Bronchial smooth muscle cell (primary cell): ENCODE measurements around the gene TMEM82. TPM values are rescaled to one million over a fixed set of nuclear protein-coding genes. Genes with fewer than 3 reads are reported as not detected.

Experiments
- total RNA-seq: library from RNA; depleted of rRNA; stranded (reverse); fragments of >200 nt; gene quantifications from 2 replicates; pipeline ENCODE4 v1.2.1, GENCODE V29; 2014

TMEM82 gene
- total RNA-seq: not detected in 2 replicates

DNA sequence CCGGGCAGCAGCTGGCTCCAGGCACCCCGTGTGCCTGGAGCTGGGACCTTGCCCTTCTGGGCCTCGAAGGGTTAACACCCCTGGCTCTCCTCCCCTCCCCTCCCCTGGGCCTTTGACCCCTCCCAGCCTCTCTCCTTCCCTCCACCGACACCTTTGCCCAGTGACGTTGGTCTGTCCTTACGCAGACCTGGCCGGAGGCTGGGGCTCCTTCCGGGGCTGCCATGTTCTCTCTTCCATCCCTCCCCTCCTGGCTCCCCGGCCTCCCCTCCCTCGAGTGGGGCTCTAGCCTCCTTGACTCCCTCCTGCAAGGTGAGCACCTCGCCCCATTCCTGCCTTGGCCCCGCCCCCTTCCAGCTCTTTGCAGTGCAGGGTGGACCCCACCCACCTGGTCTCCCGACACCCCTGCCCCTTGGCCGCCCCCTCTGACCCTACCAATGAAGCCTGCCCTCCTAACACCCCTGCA is at the start of gene TMEM82:
TSS of gene TMEM82 (plus strand) at position 161 of the 463 bp plus-strand sequence. CDS start at position 222, 61 bp downstream.

GRCh38 chr1:15736038-15736891 is 6.0 kb upstream of the TMEM82 start, which contains the start of gene SLC25A34:
TSS of gene SLC25A34 (plus strand) at chr1:15736258. CDS start at chr1:15736486, 228 bp downstream.

GRCh38 chr1:15758343-15758931 is 16.1 kb downstream of the TMEM82 start, which contains the start of gene FBLIM1:
TSS of gene FBLIM1 (plus strand) at chr1:15758795. CDS start at chr1:15764984, 6,189 bp downstream.

Other genes starting within 250 kb of the TMEM82 start
- 5.4 and 6.3 TPM in 2 replicates for gene CASP9, start 218.3 kb upstream of the TMEM82 start, total RNA-seq
- gene DNAJC16, start 215.7 kb upstream of the TMEM82 start, total RNA-seq: 7.9 and 8.4 TPM in 2 replicates
- gene AGMAT, start 157.4 kb upstream of the TMEM82 start, total RNA-seq: 0.26 and 0.79 TPM in 2 replicates
- 8.0 and 9.1 TPM in 2 replicates for gene DDI2, start 125.0 kb upstream of the TMEM82 start, total RNA-seq
- gene PLEKHM2, start 58.2 kb upstream of the TMEM82 start, total RNA-seq: 67.1 and 90.9 TPM in 2 replicates
- gene SLC25A34, start 6.2 kb upstream of the TMEM82 start, total RNA-seq: 0.16 and 0.52 TPM in 2 replicates
- 10.7 and 11.8 TPM in 2 replicates for gene FBLIM1, start 16.3 kb downstream of the TMEM82 start, total RNA-seq
- 14.8 and 15.3 TPM in 2 replicates for gene UQCRHL, start 65.2 kb downstream of the TMEM82 start, total RNA-seq
- gene SPEN, start 105.2 kb downstream of the TMEM82 start, total RNA-seq: 6.8 and 8.6 TPM in 2 replicates
- 46.2 and 69.1 TPM in 2 replicates for gene ZBTB17, start 233.6 kb downstream of the TMEM82 start, total RNA-seq